Hypothalamus (tissue), 51 donors: ENCODE results near the gene CYP2A7.
A peak's percentile ranks its signal among the peaks of the same experiment; 100 is the strongest.
"Not testable (repeated sequence)": the region's sequence is repeated elsewhere in the genome, so short reads cannot be mapped to it uniquely, and the experiment has no call there.

Source experiments
- DNase-seq, 51 donors: peaks; one replicate each; lab custom pipeline; 2025; lab: John Stamatoyannopoulos, UW

The CYP2A7 gene

GRCh38 chr19:40882062-40882461, at the start of gene CYP2A7:
Gene CYP2A7, minus strand, starts transcription at chr19:40882231. Its CDS starts 21 bp downstream, at chr19:40882210.
- not testable (repeated sequence) for DNase-seq

- DNase-seq: not testable (repeated sequence)
Measured at GRCh38 chr19:40930799-40931198, 48.8 kb upstream of the CYP2A7 start.

GRCh38 chr19:40929942-40930341, 47.9 kb upstream of the CYP2A7 start:
- not testable (repeated sequence) for DNase-seq

- DNase-seq: no peak
Measured at GRCh38 chr19:40928850-40929249, 46.8 kb upstream of the CYP2A7 start.

- no peak for DNase-seq
Measured at GRCh38 chr19:40927567-40927966, 45.5 kb upstream of the CYP2A7 start.

GRCh38 chr19:40926276-40926675, 44.2 kb upstream of the CYP2A7 start:
- not testable (repeated sequence) for DNase-seq

- no peak for DNase-seq
Measured at GRCh38 chr19:40923934-40924391, 41.9 kb upstream of the CYP2A7 start.

GRCh38 chr19:40922237-40923160, 40.5 kb upstream of the CYP2A7 start:
- DNase-seq: not testable (repeated sequence)

- no peak for DNase-seq
Measured at GRCh38 chr19:40921005-40921897, 39.2 kb upstream of the CYP2A7 start.

- DNase-seq: no peak
Measured at GRCh38 chr19:40920300-40921004, 38.4 kb upstream of the CYP2A7 start.

GRCh38 chr19:40919530-40920299, 37.7 kb upstream of the CYP2A7 start:
- not testable (repeated sequence) for DNase-seq

- not testable (repeated sequence) for DNase-seq
Measured at GRCh38 chr19:40918303-40918702, 36.3 kb upstream of the CYP2A7 start.

- DNase-seq: peak in 7 of 51 donors; percentile 0 to 57 (median 16)
Measured at GRCh38 chr19:40908976-40909375, 26.9 kb upstream of the CYP2A7 start.

GRCh38 chr19:40907968-40908735, 26.1 kb upstream of the CYP2A7 start:
- DNase-seq: peak in 4 of 51 donors; percentile 0 to 34 (median 24)

GRCh38 chr19:40906512-40906911, 24.5 kb upstream of the CYP2A7 start:
- DNase-seq: no peak

GRCh38 chr19:40904673-40905156, 22.7 kb upstream of the CYP2A7 start:
- not testable (repeated sequence) for DNase-seq

- not testable (repeated sequence) for DNase-seq
Measured at GRCh38 chr19:40901975-40902750, 20.1 kb upstream of the CYP2A7 start.

- DNase-seq: not testable (repeated sequence)
Measured at GRCh38 chr19:40900521-40900920, 18.5 kb upstream of the CYP2A7 start.
